Endothelial cell (in vitro differentiated cells): Measurements from ENCODE around the gene DHRS11. TPM values are rescaled to one million over a fixed set of nuclear protein-coding genes. Genes with fewer than 3 reads are reported as not detected.
A peak's percentile ranks its signal among the peaks of the same experiment; 100 is the strongest.

Source experiments
- DNase-seq: peaks from one replicate; pipeline ENCODE4 v3.0.0; 2021; ENCODE audit warnings: low spot score
- H3K27ac Mint-ChIP-seq: one replicate; pipeline ENCODE4 v1.8.0; 2021; ENCODE audit warnings: mixed read lengths, inconsistent platforms; ENCODE audit not compliant: unreplicated experiment
- H3K27me3 Mint-ChIP-seq: one replicate; pipeline ENCODE4 v1.8.0; 2021; ENCODE audit warnings: mild to moderate bottlenecking, moderate library complexity, mixed read lengths, inconsistent platforms; ENCODE audit not compliant: unreplicated experiment
- H3K36me3 Mint-ChIP-seq: one replicate; pipeline ENCODE4 v1.8.0; 2021; ENCODE audit warnings: mild to moderate bottlenecking, low read depth, mixed read lengths, inconsistent platforms; ENCODE audit not compliant: unreplicated experiment
- H3K4me1 Mint-ChIP-seq: one replicate; pipeline ENCODE4 v1.8.0; 2021; ENCODE audit warnings: mild to moderate bottlenecking, mixed read lengths, inconsistent platforms; ENCODE audit not compliant: unreplicated experiment
- H3K4me3 Mint-ChIP-seq: one replicate; pipeline ENCODE4 v1.8.0; 2021; ENCODE audit warnings: mild to moderate bottlenecking, mixed read lengths, inconsistent platforms; ENCODE audit not compliant: unreplicated experiment
- H3K9me3 Mint-ChIP-seq: one replicate; pipeline ENCODE4 v1.8.0; 2021; ENCODE audit warnings: mixed read lengths, inconsistent platforms; ENCODE audit not compliant: unreplicated experiment
- total RNA-seq: library from RNA; stranded (reverse); fragmentation: NEBNext Ultra II Directional; extraction: Animal tissue kit (Norgen Biotek cat#: 25700); gene quantifications from one replicate; pipeline ENCODE4 v1.2.1, GENCODE V29; 2021; ENCODE audit not compliant: unreplicated experiment
- TF ChIP-seq, protein P1 (sequence below): fragments of 200-600 bp; sonication (generic); IDR thresholded peaks from one replicate; pipeline ENCODE4 v1.5.0; 2021; ENCODE audit warnings: antibody characterized with exemption; ENCODE audit not compliant: unreplicated experiment

Gene DHRS11
- total RNA-seq, 1 donor from 2014 or later = 3.9 TPM

DNA sequence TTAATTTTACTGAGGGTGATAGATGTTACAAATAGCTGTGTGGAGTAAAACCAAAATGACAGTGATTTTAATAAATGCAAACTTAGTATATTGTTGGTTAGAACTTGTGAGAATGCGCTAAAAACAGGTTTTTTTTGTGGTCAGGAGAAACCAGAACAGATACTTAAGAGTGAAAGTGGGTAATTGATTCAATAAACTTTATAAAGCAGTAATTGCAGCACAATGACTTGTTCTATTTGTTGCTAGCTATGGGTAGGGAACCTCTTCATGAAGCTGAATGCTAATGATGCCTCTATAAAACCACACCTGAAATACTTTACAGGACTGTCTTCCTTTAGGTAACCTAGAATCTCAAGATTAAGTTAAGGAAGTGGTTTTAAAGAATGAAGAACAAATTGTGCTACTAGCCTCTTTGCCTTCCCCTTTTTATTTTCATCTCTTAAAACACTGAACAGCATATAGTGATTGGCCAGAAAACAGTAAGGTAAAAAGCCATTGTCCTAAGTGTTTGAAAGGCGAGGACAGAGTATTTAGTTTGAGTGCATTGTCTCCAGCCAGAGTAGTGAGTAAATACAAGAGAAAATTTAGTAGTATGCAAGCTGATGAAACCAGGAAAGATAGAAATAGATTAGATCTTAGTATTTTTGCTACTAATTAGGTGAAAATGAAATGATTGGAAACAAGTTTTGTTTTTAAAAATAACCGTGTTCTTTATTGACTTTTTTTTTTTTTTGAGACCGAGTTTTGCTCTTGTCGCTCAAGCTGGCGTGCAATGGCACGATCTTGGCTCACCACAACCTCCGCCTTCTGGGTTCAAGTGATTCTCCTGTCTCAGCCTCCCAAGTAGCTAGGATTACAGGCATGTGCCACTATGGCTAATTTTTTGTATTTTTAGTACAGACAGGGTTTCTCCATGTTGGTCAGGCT lies 40.9 kb upstream of the DHRS11 start:
- no peaks in the 10 kb centered on the region for H3K9me3 Mint-ChIP-seq
- TF ChIP-seq, protein P1, sequence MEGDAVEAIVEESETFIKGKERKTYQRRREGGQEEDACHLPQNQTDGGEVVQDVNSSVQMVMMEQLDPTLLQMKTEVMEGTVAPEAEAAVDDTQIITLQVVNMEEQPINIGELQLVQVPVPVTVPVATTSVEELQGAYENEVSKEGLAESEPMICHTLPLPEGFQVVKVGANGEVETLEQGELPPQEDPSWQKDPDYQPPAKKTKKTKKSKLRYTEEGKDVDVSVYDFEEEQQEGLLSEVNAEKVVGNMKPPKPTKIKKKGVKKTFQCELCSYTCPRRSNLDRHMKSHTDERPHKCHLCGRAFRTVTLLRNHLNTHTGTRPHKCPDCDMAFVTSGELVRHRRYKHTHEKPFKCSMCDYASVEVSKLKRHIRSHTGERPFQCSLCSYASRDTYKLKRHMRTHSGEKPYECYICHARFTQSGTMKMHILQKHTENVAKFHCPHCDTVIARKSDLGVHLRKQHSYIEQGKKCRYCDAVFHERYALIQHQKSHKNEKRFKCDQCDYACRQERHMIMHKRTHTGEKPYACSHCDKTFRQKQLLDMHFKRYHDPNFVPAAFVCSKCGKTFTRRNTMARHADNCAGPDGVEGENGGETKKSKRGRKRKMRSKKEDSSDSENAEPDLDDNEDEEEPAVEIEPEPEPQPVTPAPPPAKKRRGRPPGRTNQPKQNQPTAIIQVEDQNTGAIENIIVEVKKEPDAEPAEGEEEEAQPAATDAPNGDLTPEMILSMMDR = no peak
- H3K27me3 Mint-ChIP-seq = peaks cover 3% of the 10 kb centered on the region
- peaks cover 18% of the 10 kb centered on the region for H3K4me1 Mint-ChIP-seq
- peak overlapping the region; percentile 23 for H3K4me3 Mint-ChIP-seq
- peak overlapping the region; percentile 46 for H3K27ac Mint-ChIP-seq
- H3K36me3 Mint-ChIP-seq = peaks cover 8% of the 10 kb centered on the region
- no peak for DNase-seq

GRCh38 chr17:36553459-36553858 lies 38.2 kb upstream of the DHRS11 start:
- no peak overlapping the region for H3K27ac Mint-ChIP-seq
- no peaks in the 10 kb centered on the region for H3K27me3 Mint-ChIP-seq
- no peaks in the 10 kb centered on the region for H3K9me3 Mint-ChIP-seq
- DNase-seq = no peak
- TF ChIP-seq, protein P1 = no peak
- no peak overlapping the region for H3K4me3 Mint-ChIP-seq
- H3K4me1 Mint-ChIP-seq = peaks cover 3% of the 10 kb centered on the region
- H3K36me3 Mint-ChIP-seq = peaks cover 14% of the 10 kb centered on the region

DNA sequence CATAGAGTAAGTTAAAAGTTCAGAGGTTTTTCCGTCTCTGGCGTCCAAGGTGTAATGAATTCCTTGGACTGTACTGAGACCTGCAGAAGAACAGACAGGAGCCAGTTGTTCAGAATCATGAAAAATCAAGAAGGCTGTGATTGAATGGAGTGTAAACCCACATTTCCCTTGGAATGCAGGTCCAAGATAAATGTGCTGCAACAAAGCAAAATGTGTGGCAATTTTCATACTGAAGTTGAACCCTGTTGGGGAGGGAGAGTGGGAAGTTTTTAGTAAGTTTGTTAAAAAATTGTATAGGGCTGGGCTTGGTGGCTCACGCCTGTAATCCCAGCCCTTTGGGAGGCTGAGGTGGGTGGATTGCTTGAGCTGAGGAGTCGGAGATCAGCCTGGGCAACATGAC lies 25.6 kb upstream of the DHRS11 start:
- no peaks in the 10 kb centered on the region for H3K4me1 Mint-ChIP-seq
- TF ChIP-seq, protein P1 = no peak
- H3K27ac Mint-ChIP-seq = no peak overlapping the region
- H3K36me3 Mint-ChIP-seq = peaks cover 23% of the 10 kb centered on the region
- no peak overlapping the region for H3K4me3 Mint-ChIP-seq
- H3K27me3 Mint-ChIP-seq = no peaks in the 10 kb centered on the region
- DNase-seq = no peak
- no peaks in the 10 kb centered on the region for H3K9me3 Mint-ChIP-seq

DNA sequence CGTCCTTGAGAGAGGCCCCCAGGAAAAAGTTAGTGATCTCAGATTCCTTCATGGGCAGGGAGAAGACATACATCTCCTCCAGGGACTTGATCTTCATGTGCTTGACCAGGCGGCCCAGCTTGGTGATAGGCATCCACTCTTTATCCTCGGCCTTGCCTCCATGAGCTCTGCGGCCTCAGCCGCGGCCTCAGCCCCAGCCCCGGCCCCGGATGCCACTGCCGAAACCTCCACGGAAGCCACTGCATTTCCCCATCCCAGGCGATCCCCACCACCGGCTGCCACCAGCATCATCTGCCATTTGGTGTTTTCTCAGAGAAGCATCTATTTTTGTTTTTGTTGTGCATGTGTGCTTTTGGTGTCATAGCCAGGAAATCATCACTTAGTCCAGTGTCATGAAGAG lies 16.7 kb upstream of the DHRS11 start:
- Mint-ChIP-seq H3K27me3 (peaks cover 5% of the 10 kb centered on the region), H3K27ac (no peak overlapping the region), H3K9me3 (no peaks in the 10 kb centered on the region), H3K4me1 (no peaks in the 10 kb centered on the region), H3K4me3 (no peak overlapping the region), H3K36me3 (peaks cover 19% of the 10 kb centered on the region)
- no peak for DNase-seq
- TF ChIP-seq, protein P1 = no peak

GRCh38 chr17:36576793-36577192 lies 14.9 kb upstream of the DHRS11 start:
- DNase-seq = no peak
- TF ChIP-seq, protein P1 = no peak
- Mint-ChIP-seq H3K4me1 (no peaks in the 10 kb centered on the region), H3K9me3 (no peaks in the 10 kb centered on the region), H3K36me3 (peaks cover 23% of the 10 kb centered on the region), H3K27me3 (peaks cover 5% of the 10 kb centered on the region), H3K4me3 (no peak overlapping the region), H3K27ac (no peak overlapping the region)
